Mesenchymal stem cell (in vitro differentiated cells and primary cell): ENCODE data around the gene SETMAR.

Source experiments
- DNase-seq: peaks from one replicate; pipeline ENCODE4 v3.0.0-alpha.2; 2013
- H2AFZ ChIP-seq: one replicate; pipeline ENCODE4 v1.6.1; 2013; ENCODE audit warnings: low read depth, mild to moderate bottlenecking, control low read depth, inconsistent platforms, low read length, moderate library complexity
- H2AK5ac ChIP-seq: 2 replicates; pipeline ENCODE4 v1.6.1; 2013; ENCODE audit warnings: low read length, moderate library complexity, mild to moderate bottlenecking, inconsistent platforms; ENCODE audit not compliant: severe bottlenecking
- H2BK120ac ChIP-seq: one replicate; pipeline ENCODE4 v1.6.1; 2013; ENCODE audit warnings: low read depth, mild to moderate bottlenecking, inconsistent platforms, low read length, moderate library complexity
- H2BK12ac ChIP-seq, 2 experiments: one replicate each; pipeline ENCODE4 v1.6.1; 2013; ENCODE audit warnings: inconsistent platforms in 2 of 2, low read length in 2 of 2, mild to moderate bottlenecking in 2 of 2, moderate library complexity in 2 of 2, control low read depth in 1 of 2
- H2BK15ac ChIP-seq: one replicate; pipeline ENCODE4 v1.6.1; 2013; ENCODE audit warnings: mild to moderate bottlenecking, low read depth, inconsistent platforms; ENCODE audit not compliant: poor library complexity, severe bottlenecking
- H2BK5ac ChIP-seq: 2 replicates; pipeline ENCODE4 v1.6.1; 2013; ENCODE audit warnings: low read depth, mild to moderate bottlenecking, low read length, control low read depth, inconsistent platforms; ENCODE audit not compliant: poor library complexity, severe bottlenecking
- H3K14ac ChIP-seq, 2 experiments: one replicate each; pipeline ENCODE4 v1.6.1; 2013; ENCODE audit warnings: inconsistent platforms in 2 of 2, low read length in 2 of 2, control low read depth in 1 of 2, mild to moderate bottlenecking in 1 of 2, moderate library complexity in 1 of 2
- H3K18ac ChIP-seq, 2 experiments: one replicate each; pipeline ENCODE4 v1.6.1; 2013; ENCODE audit warnings: inconsistent platforms in 2 of 2, low read length in 2 of 2, control low read depth in 1 of 2, low read depth in 1 of 2, mild to moderate bottlenecking in 1 of 2
- H3K23ac ChIP-seq, 2 experiments: one replicate each; pipeline ENCODE4 v1.6.1; 2013; ENCODE audit warnings: inconsistent platforms in 2 of 2, low read length in 2 of 2, mild to moderate bottlenecking in 2 of 2, moderate library complexity in 2 of 2, control low read depth in 1 of 2
- H3K27ac ChIP-seq: 2 replicates; pipeline ENCODE4 v1.5.1; 2013; ENCODE audit warnings: mild to moderate bottlenecking, moderate library complexity, low read length, control low read depth, inconsistent platforms; ENCODE audit not compliant: poor library complexity, severe bottlenecking
- H3K27me3 ChIP-seq, 2 experiments: 2 replicates each; pipeline versions ENCODE4 v1.6.1 to v1.7.0; 2013; ENCODE audit warnings: low read length in 2 of 2, mild to moderate bottlenecking in 2 of 2, moderate library complexity in 2 of 2, control low read depth in 1 of 2, inconsistent platforms in 1 of 2; ENCODE audit not compliant: control insufficient read depth in 1 of 2, insufficient read depth in 1 of 2
- H3K36me3 ChIP-seq, 2 experiments: 2 replicates each; pipeline versions ENCODE4 v1.6.1 to v1.7.0; 2013; ENCODE audit warnings: low read length in 2 of 2, control low read depth in 1 of 2, inconsistent platforms in 1 of 2, low read depth in 1 of 2, mild to moderate bottlenecking in 1 of 2; ENCODE audit not compliant: insufficient read depth in 2 of 2, control insufficient read depth in 1 of 2
- H3K4ac ChIP-seq, 2 experiments: one replicate each; pipeline ENCODE4 v1.6.1; 2013; ENCODE audit warnings: inconsistent platforms in 2 of 2, low read length in 2 of 2, mild to moderate bottlenecking in 2 of 2, moderate library complexity in 2 of 2, control low read depth in 1 of 2, low read depth in 1 of 2
- H3K4me1 ChIP-seq: 2 replicates; pipeline ENCODE4 v1.6.1; 2013; ENCODE audit warnings: low read depth, low read length, control low read depth; ENCODE audit not compliant: control insufficient read depth, insufficient read depth
- H3K4me2 ChIP-seq: 2 replicates; pipeline ENCODE4 v1.6.1; 2013; ENCODE audit warnings: low read length, mild to moderate bottlenecking, inconsistent platforms; ENCODE audit not compliant: poor library complexity, severe bottlenecking
- H3K4me3 ChIP-seq, 2 experiments: 2 replicates each; pipeline versions ENCODE4 v1.5.1 to v1.7.0; 2013; ENCODE audit warnings: low read length in 2 of 2, mild to moderate bottlenecking in 2 of 2, control low read depth in 1 of 2, low read depth in 1 of 2; ENCODE audit not compliant: insufficient read depth in 1 of 2
- H3K79me1 ChIP-seq: replicated peaks from 2 replicates; pipeline ENCODE4 v1.6.1; 2013; ENCODE audit warnings: mild to moderate bottlenecking, control low read depth, low read length, inconsistent platforms; ENCODE audit not compliant: poor library complexity, severe bottlenecking
- H3K9ac ChIP-seq: 2 replicates; pipeline ENCODE4 v1.7.0; 2013; ENCODE audit warnings: mild to moderate bottlenecking, low read length, moderate library complexity
- H3K9me3 ChIP-seq: 2 replicates; pipeline ENCODE4 v1.7.0; 2013; ENCODE audit warnings: mild to moderate bottlenecking, low read length; ENCODE audit not compliant: control insufficient read depth
- H4K8ac ChIP-seq: one replicate; pipeline ENCODE4 v1.6.1; 2013; ENCODE audit warnings: inconsistent platforms, mild to moderate bottlenecking, low read length, moderate library complexity
- H4K91ac ChIP-seq: one replicate; pipeline ENCODE4 v1.6.1; 2013; ENCODE audit warnings: mild to moderate bottlenecking, low read length, inconsistent platforms
- WGBS: methylation state at CpG from one replicate; pipeline ENCODE4 v1.1.7; 2013; ENCODE audit warnings: mixed read lengths; 5-methylcytosine and 5-hydroxymethylcytosine counted together

The SETMAR gene

GRCh38 chr3:4340077-4340410 is 36.9 kb downstream of the SETMAR start:
- Histone ChIP-seq H3K27ac (no peak overlapping the region), H2BK15ac (no peak overlapping the region), H2BK12ac (peak overlapping the region in 1 of 2 experiments; percentile 25), H3K9ac (no peak overlapping the region), H3K4ac (no peak overlapping the region), H3K4me1 (no peaks in the 10 kb centered on the region), H2BK5ac (no peak overlapping the region), H2AK5ac (no peak overlapping the region), H3K18ac (no peak overlapping the region), H2BK120ac (no peak overlapping the region), H4K91ac (no peak overlapping the region), H2AFZ (no peak overlapping the region), H3K23ac (no peak overlapping the region), H3K79me1 (no peaks in the 10 kb centered on the region), H3K14ac (peak overlapping the region in 1 of 2 experiments; percentile 3), H3K27me3 (no peaks in the 10 kb centered on the region), H3K36me3 (no peaks in the 10 kb centered on the region), H3K9me3 (no peaks in the 10 kb centered on the region), H3K4me2 (no peak overlapping the region), H4K8ac (no peak overlapping the region), H3K4me3 (no peak overlapping the region)
- 98% methylated on average over 2 of the region's 4 CpGs for WGBS
- DNase-seq, result no peak

DNA sequence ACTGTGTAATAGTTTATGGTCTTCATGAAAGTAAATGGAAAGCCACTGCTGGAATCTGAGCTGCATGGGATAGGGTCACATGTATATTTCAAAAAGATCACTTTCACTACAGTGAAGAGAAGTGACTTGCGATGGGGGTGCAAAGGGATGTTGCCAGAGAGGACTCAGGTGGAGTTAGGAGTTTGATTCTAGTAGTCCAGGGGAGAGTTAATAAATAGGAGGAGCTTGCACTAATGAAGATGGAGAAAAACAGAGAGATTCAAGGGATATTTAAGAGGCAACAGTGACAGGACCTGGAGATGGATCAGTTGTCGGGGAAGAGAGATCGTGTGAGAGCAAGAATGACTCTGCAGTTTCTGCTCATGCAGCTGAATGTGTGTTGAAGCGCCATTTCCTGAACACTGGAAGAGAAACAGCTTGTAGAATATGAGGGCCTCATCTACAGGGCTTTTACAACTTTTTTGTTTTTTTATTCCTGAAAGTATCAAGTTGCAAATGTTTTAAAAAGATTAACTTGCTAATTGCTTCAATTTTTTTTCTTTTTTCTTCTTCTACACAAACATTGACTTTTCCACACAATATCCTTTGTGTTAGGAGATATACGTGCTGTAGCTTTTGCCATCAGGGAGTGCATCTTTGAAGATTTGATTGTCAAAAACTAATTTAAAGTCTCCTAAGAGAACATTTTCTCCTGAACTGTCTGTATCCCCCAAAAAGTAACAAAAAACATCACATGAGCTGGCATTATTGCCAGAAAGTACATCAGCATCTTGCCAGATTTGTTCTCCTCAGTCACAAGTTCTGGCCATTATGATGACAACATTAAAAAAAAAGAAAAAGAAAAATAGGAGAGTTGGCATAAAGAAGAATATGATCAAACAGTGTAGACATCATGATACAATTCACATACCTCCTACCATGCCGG is 37.5 kb downstream of the SETMAR start:
- Histone ChIP-seq H3K36me3 (no peaks in the 10 kb centered on the region), H3K23ac (no peak overlapping the region), H2BK12ac (no peak overlapping the region), H3K9me3 (no peaks in the 10 kb centered on the region), H2BK120ac (no peak overlapping the region), H4K8ac (no peak overlapping the region), H3K4me1 (no peaks in the 10 kb centered on the region), H3K27ac (no peak overlapping the region), H4K91ac (no peak overlapping the region), H2BK5ac (no peak overlapping the region), H3K18ac (peak overlapping the region in 1 of 2 experiments; percentile 37), H2AK5ac (no peak overlapping the region), H3K79me1 (no peaks in the 10 kb centered on the region), H3K4me2 (no peak overlapping the region), H3K9ac (peak overlapping the region; percentile 24), H3K27me3 (no peaks in the 10 kb centered on the region), H3K4me3 (no peak overlapping the region), H2AFZ (no peak overlapping the region), H3K14ac (no peak overlapping the region), H2BK15ac (no peak overlapping the region), H3K4ac (no peak overlapping the region)
- DNase-seq, result peak; percentile 6
- WGBS, result 81% methylated on average over 4 of the region's 6 CpGs

DNA sequence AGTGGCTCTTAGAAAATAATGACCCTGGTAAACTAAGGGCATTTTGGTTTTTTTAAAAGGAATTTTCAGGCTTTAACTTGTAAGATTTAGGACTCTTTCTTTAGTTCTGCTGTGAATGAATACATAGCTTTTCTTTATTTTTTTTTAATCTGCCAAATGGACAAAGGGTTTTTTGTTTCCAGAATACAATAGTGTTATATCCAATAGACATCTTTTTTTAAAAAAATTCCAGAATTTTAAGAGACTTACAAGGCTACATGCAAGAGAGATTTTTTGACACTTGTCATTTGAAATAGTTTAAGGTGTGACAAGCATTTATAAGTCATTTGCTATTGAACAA is 38.1 kb downstream of the SETMAR start:
- Histone ChIP-seq H3K27ac (no peak overlapping the region), H3K23ac (no peak overlapping the region), H2AK5ac (no peak overlapping the region), H2BK5ac (no peak overlapping the region), H3K4me3 (no peak overlapping the region), H3K18ac (no peak overlapping the region), H3K9ac (peak overlapping the region; percentile 24), H2BK12ac (no peak overlapping the region), H3K27me3 (no peaks in the 10 kb centered on the region), H4K8ac (no peak overlapping the region), H3K14ac (no peak overlapping the region), H3K4me2 (no peak overlapping the region), H3K79me1 (no peaks in the 10 kb centered on the region), H3K4ac (no peak overlapping the region), H3K36me3 (no peaks in the 10 kb centered on the region), H2AFZ (no peak overlapping the region), H3K9me3 (no peaks in the 10 kb centered on the region), H2BK120ac (no peak overlapping the region), H4K91ac (no peak overlapping the region), H2BK15ac (no peak overlapping the region), H3K4me1 (no peaks in the 10 kb centered on the region)
- DNase-seq, result no peak

GRCh38 chr3:4343258-4343657 is 40.1 kb downstream of the SETMAR start:
- no peaks in the 10 kb centered on the region for H3K36me3 ChIP-seq
- H2AK5ac ChIP-seq, result no peak overlapping the region
- H3K23ac ChIP-seq, result no peak overlapping the region
- H3K4ac ChIP-seq, result no peak overlapping the region
- no peak overlapping the region for H3K4me3 ChIP-seq
- no peak overlapping the region for H4K91ac ChIP-seq
- WGBS, result 87% methylated on average over 1 of the region's 1 CpG
- H4K8ac ChIP-seq, result no peak overlapping the region
- H3K4me2 ChIP-seq, result no peak overlapping the region
- H3K27ac ChIP-seq, result no peak overlapping the region
- no peak overlapping the region for H3K18ac ChIP-seq
- H3K14ac ChIP-seq, result no peak overlapping the region
- H2BK12ac ChIP-seq, result no peak overlapping the region
- no peak overlapping the region for H2BK5ac ChIP-seq
- H3K4me1 ChIP-seq, result no peaks in the 10 kb centered on the region
- no peak overlapping the region for H3K9ac ChIP-seq
- no peaks in the 10 kb centered on the region for H3K9me3 ChIP-seq
- peak; percentile 60 for DNase-seq
- H2BK15ac ChIP-seq, result no peak overlapping the region
- H3K27me3 ChIP-seq, result no peaks in the 10 kb centered on the region
- no peaks in the 10 kb centered on the region for H3K79me1 ChIP-seq
- H2AFZ ChIP-seq, result no peak overlapping the region
- no peak overlapping the region for H2BK120ac ChIP-seq
